ENCODE data around the gene MEGF8. TPM values are rescaled to one million over a fixed set of nuclear protein-coding genes. Genes with fewer than 3 reads are reported as not detected.

MEGF8 gene
- total and polyA plus RNA-seq, 4 donors: 1.2 to 13.7 (median 9.4) TPM

DNA sequence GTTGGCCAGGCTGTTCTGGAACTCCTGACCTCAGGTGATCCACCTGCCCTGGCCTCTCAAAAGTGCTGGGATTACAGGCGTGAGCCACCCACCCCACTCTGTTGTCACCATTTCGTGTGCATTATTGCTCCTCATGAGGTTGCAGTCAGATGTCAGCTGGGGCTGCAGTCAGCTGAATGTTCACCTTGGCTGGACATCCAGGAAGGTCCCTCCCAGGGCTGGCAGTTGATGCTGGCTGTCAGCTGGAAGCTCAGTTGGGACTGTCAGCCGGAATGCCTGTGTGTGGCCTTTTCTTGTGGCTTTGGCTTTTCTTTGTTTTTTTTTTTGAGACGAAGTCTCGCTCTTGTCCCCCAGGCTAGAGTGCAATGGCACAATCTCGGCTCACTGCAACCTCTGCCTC lies 6.6 kb downstream of the MEGF8 start:
- peaks cover 0 to 20% (median 9%) of the 10 kb centered on the region in 4 donors for H3K36me3 ChIP-seq (ENCODE audit: control insufficient read depth in 4 of 4, insufficient read depth in 3 of 4, low read depth in 1 of 4, low read length in 3 of 4)
- DNase-seq (ENCODE audit: low spot score): no peak
- H3K4me3 ChIP-seq (ENCODE audit: low read depth in 1 of 3, low read length in 3 of 3): no peak overlapping the region
- TF ChIP-seq FOXA1 (IDR thresholded peaks at IDR 0.05): no peak
- TF ChIP-seq, protein P1, sequence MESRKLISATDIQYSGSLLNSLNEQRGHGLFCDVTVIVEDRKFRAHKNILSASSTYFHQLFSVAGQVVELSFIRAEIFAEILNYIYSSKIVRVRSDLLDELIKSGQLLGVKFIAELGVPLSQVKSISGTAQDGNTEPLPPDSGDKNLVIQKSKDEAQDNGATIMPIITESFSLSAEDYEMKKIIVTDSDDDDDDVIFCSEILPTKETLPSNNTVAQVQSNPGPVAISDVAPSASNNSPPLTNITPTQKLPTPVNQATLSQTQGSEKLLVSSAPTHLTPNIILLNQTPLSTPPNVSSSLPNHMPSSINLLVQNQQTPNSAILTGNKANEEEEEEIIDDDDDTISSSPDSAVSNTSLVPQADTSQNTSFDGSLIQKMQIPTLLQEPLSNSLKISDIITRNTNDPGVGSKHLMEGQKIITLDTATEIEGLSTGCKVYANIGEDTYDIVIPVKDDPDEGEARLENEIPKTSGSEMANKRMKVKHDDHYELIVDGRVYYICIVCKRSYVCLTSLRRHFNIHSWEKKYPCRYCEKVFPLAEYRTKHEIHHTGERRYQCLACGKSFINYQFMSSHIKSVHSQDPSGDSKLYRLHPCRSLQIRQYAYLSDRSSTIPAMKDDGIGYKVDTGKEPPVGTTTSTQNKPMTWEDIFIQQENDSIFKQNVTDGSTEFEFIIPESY (IDR thresholded peaks at IDR 0.05): no peak
- TF ChIP-seq, protein P2, sequence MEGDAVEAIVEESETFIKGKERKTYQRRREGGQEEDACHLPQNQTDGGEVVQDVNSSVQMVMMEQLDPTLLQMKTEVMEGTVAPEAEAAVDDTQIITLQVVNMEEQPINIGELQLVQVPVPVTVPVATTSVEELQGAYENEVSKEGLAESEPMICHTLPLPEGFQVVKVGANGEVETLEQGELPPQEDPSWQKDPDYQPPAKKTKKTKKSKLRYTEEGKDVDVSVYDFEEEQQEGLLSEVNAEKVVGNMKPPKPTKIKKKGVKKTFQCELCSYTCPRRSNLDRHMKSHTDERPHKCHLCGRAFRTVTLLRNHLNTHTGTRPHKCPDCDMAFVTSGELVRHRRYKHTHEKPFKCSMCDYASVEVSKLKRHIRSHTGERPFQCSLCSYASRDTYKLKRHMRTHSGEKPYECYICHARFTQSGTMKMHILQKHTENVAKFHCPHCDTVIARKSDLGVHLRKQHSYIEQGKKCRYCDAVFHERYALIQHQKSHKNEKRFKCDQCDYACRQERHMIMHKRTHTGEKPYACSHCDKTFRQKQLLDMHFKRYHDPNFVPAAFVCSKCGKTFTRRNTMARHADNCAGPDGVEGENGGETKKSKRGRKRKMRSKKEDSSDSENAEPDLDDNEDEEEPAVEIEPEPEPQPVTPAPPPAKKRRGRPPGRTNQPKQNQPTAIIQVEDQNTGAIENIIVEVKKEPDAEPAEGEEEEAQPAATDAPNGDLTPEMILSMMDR (IDR thresholded peaks at IDR 0.05; ENCODE audit: low read depth, low read length, missing input control): no peak
- TF ChIP-seq GABPA (IDR thresholded peaks at IDR 0.05 in 1 of 2, conservative IDR thresholded peaks at IDR 0.05 in 1 of 2): no peak
- no peak for TF ChIP-seq RAD21 (IDR thresholded peaks at IDR 0.05)
- TF ChIP-seq, protein P3, sequence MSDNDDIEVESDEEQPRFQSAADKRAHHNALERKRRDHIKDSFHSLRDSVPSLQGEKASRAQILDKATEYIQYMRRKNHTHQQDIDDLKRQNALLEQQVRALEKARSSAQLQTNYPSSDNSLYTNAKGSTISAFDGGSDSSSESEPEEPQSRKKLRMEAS (IDR thresholded peaks at IDR 0.05): no peak
- TF ChIP-seq EGR1 (IDR thresholded peaks at IDR 0.05; ENCODE audit: low read depth in 2 of 2): no peak
- WGBS: 95% methylated on average over 6 of the region's 6 CpGs
- no peak overlapping the region for H3K27ac ChIP-seq (ENCODE audit: low read depth in 1 of 2, low read length in 2 of 2)
- H3K27me3 ChIP-seq (ENCODE audit: control insufficient read depth in 4 of 4, insufficient read depth in 4 of 4, low read length in 3 of 4): no peaks in the 10 kb centered on the region
- H3K9me3 ChIP-seq (ENCODE audit: control insufficient read depth in 4 of 4, low read length in 3 of 4): no peaks in the 10 kb centered on the region
- H3K9ac ChIP-seq (ENCODE audit: low read depth in 1 of 2, low read length in 2 of 2): no peak overlapping the region
- H3K4me1 ChIP-seq (ENCODE audit: control insufficient read depth in 4 of 4, insufficient read depth in 4 of 4, low read length in 3 of 4): peaks cover 0 to 9% (median 2%) of the 10 kb centered on the region in 4 donors

DNA sequence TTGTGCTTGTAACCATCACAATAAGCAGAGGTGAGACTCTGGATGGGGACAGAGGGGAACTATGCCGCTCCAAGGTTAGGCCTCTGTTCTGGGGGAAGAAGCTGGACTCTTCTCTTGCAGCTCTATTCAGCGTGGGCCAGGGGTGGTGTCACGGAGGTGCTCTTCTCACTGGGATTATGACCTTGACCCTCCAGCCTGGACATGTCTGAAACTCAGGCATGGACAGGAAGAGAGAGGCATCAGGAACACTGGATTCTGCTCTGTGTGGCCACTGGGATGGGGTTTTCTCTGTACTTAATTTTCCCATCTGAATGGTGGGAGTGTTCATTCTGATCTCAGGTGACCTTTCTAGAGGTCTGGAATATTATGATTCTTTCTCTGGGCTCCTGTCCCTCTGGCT lies 7.6 kb downstream of the MEGF8 start:
- no peak overlapping the region for H3K9ac ChIP-seq (ENCODE audit: low read depth in 1 of 2, low read length in 2 of 2)
- H3K4me3 ChIP-seq (ENCODE audit: low read depth in 1 of 3, low read length in 3 of 3): no peak overlapping the region
- no peaks in the 10 kb centered on the region for H3K9me3 ChIP-seq (ENCODE audit: control insufficient read depth in 4 of 4, low read length in 3 of 4)
- 94% methylated on average over 3 of the region's 3 CpGs for WGBS
- H3K27ac ChIP-seq (ENCODE audit: low read depth in 1 of 2, low read length in 2 of 2): no peak overlapping the region
- DNase-seq (ENCODE audit: low spot score): no peak
- no peaks in the 10 kb centered on the region for H3K27me3 ChIP-seq (ENCODE audit: control insufficient read depth in 4 of 4, insufficient read depth in 4 of 4, low read length in 3 of 4)
- TF ChIP-seq FOXA2 (IDR thresholded peaks at IDR 0.05): no peak
- no peak for TF ChIP-seq YY1 (IDR thresholded peaks at IDR 0.05)
- TF ChIP-seq HNF4G (IDR thresholded peaks at IDR 0.05): no peak
- TF ChIP-seq SP1 (IDR thresholded peaks at IDR 0.05): no peak
- TF ChIP-seq HNF4A (conservative IDR thresholded peaks at IDR 0.05): no peak
- no peak for TF ChIP-seq FOXA1 (IDR thresholded peaks at IDR 0.05)
- TF ChIP-seq NR2F2 (IDR thresholded peaks at IDR 0.05): no peak
- no peak for TF ChIP-seq TAF1 (conservative IDR thresholded peaks at IDR 0.05)
- TF ChIP-seq, protein P1 (IDR thresholded peaks at IDR 0.05): no peak
- TF ChIP-seq, protein P4, sequence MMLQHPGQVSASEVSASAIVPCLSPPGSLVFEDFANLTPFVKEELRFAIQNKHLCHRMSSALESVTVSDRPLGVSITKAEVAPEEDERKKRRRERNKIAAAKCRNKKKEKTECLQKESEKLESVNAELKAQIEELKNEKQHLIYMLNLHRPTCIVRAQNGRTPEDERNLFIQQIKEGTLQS (IDR thresholded peaks at IDR 0.05): no peak
- TF ChIP-seq, protein P3 (IDR thresholded peaks at IDR 0.05): no peak
- H3K36me3 ChIP-seq (ENCODE audit: control insufficient read depth in 4 of 4, insufficient read depth in 3 of 4, low read depth in 1 of 4, low read length in 3 of 4): peaks cover 2 to 22% (median 9%) of the 10 kb centered on the region in 4 donors
- no peaks in the 10 kb centered on the region for H3K4me1 ChIP-seq (ENCODE audit: control insufficient read depth in 4 of 4, insufficient read depth in 4 of 4, low read length in 3 of 4)

All from liver (tissue), 9 donors.